Endothelial cell of hepatic sinusoid (primary cell): ENCODE data around the gene TACR1.
"Not testable (repeated sequence)": the region's sequence is repeated elsewhere in the genome, so short reads cannot be mapped to it uniquely, and the experiment has no call there.

ENCODE experiments used
- in situ Hi-C: cut with HindIII; loops from 2 replicates; pipeline ENCODE4 v1.10.0; 2017; ENCODE audit warnings: low sequenced_read_pairs

Gene TACR1, protein sequence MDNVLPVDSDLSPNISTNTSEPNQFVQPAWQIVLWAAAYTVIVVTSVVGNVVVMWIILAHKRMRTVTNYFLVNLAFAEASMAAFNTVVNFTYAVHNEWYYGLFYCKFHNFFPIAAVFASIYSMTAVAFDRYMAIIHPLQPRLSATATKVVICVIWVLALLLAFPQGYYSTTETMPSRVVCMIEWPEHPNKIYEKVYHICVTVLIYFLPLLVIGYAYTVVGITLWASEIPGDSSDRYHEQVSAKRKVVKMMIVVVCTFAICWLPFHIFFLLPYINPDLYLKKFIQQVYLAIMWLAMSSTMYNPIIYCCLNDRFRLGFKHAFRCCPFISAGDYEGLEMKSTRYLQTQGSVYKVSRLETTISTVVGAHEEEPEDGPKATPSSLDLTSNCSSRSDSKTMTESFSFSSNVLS

DNA sequence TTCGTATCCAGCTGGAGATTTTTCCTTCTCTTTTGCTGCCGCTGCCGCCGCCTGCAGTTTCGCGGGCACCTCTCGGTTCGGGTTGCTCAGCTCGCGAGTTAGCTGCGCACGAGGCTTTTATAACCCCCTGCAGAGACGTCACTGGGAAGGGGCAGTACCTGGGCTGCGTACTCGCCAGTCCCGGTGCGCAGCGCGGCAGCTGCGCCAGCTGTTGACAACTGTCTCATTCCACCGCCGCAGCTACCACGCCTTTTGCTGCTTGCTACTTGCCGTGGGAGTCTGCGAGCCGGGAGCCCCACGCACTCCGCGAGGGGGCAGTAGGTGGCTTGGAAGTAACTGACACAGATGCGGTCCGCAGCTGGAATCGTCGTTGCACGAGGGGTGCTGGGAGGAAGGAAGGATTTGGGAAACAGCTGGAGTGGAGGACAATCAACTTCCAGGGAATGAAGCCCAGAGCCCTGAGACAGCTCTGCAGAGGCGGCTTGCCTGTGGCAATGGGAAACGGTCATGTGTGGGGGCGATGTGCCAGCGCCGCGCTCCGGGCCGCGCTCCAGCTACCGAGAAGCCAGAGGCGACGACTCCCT lies at the start of gene TACR1:
Gene TACR1, minus strand, starts transcription at position 93 of the 584 bp plus-strand sequence. CDS start 586 bp downstream, outside the sequence.
- in situ Hi-C loops = no loop called here

DNA sequence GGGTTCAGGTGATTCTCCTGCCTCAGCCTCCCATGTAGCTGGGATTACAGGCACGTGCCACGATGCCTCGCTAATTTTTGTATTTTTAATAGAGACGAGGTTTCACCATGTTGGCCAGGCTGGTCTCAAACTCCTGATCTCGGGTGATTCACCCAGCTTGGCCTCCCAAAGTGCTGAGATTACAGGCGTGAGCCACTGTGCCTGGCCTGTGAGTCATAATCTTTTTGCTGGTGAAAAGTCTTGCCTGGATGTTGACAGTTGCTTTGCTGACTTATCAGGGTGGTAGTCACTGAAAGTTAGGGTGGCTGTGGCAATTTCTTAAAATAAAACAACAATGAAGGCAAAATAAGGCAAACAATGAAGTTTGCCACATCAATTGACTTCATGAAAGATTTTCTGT lies 49.3 kb upstream of the TACR1 start:
- in situ Hi-C loops = not testable (repeated sequence)

DNA sequence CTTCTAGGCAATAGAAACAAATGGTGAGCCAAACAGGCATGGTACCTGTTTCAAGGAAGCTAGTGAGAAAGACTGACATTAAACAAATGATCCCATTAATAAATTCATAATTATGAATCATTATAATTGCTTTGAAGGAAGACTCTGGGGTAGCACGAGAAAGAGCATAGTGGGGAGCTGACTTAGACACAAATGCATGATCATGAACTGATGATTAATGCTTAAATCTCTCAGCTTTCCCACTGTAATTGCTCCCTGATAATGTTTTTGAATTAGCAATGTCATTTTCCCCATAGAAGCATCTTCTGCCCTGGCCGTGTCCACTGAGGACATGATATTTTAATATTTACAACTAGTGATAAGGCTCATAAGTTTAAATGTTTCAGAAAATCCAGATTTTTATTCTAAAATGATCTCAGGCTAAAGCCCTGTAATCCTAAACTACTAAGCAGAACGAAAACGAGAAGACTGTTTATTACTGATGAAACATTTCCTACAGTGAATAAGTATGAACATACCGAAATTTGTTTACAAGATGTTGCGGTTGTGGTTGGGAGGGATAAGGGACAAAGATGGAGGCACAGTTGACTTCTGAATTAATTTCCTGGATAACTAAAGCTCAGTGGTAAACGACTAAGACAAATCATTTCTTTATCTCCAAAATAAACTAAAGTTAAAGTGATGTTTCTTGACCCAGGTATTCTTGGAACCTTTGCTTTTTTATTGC lies 47.3 kb upstream of the TACR1 start:
- in situ Hi-C loops = no loop called here

DNA sequence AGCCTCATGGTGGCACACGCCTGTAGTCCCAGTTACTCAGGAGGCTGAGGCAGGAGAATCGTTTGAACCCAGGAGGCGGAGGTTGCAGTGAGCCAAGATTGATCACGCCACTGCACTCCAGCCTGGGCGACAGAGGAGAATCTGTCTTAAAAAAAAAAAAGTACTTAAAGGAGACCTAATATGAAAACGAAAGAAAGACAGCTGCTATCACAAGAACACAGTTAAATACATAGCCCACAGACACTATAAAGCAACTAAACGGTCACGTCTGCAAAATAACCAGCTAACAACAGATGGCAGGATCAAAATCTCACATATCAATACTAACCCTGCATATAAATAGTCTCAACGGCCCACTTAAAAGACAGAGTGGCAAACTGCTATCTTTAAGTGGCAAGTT lies 43.9 kb upstream of the TACR1 start:
- in situ Hi-C loops = no loop called here

DNA sequence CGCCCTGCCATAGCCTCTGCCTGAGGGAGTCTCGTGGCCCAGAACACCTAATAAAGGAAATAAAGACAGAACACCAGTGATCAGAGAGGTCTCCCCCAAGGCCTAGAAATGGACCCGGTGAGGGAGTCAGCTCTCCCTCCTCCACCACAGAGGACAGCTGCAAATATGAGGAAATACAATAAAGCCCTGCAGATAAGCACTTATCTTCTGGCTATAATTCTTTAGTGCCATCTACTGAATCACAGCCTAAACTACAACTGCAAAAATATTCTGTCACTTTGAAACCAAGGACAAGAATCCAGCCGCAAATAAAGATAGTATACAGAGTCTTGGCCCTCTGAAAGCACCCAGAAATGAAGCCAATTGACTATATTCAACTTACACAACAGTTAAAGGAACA lies 42.4 kb upstream of the TACR1 start:
- in situ Hi-C loops = no loop called here

DNA sequence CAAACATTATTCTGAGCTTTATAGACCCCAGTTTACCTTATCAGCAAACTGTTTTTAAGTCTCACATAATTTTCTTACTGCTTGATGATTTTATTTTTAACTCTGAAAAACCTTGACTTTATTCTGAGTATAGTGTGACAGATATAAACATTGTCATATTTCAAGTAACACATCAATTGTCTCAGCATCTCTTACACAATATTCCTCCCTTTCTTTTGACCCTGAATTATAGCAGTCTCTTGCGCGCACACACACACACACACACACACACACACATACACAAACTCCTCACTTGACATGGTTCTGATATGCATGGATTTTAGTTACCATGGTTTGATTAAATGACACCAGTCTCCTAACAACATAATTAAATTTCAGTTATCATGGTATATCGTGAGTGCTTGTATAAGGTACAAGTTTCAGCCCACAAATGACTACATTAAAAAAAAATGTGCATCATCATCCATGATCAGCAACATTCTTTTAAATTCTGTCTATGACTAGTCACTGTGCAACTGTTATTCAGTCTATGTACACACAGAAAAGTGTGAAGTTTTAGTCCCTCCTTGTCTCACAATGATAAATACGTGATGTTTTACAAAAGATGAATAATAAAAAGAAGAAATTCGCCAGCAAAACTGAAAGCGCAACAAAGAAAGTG lies 39.5 kb upstream of the TACR1 start:
- in situ Hi-C loops = no loop called here

DNA sequence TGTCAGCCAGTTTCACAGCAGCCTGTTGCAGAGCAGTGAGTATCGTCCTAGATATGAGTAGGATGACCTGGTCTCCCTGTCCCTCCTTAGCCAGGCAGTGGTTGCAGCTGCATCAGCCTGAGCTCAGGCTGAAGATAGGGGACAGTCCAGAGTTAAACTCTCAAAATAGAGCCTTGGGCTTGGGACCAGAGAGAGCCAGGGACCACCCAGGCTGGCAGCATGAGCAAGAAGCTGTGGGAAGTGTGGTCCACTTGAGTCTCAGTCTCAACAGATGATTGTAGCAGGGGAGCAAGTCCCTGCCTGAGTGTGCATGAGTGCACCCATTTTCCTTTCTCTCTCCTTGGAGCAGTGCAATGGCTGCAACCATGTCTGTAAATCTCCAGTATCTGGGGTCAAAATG lies 38.0 kb upstream of the TACR1 start:
- in situ Hi-C loops = no loop called here

DNA sequence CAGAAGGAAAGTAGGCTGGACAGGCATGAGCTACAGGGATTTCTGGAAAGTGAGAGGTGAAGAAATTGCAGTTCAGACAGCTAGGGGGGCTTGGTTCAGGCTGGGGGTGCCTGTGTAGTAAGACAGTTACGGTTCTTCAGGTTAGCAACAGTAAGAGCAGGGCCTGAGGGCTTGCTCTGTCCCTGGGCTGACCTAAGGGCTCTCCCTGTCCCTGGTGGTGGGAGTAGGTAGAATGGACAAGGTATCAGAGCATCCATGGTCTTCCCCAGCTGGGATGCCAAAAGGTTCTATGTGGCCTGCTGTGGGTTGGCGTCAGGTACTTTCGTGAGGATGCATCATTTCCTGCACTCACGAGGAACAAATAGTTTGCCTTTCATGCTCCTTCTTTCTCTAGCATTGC lies 34.6 kb upstream of the TACR1 start:
- in situ Hi-C loops = loop anchor here (5.0 kb wide), 1 partner anchor 63 kb away; no protein-coding TSS in a partner anchor

DNA sequence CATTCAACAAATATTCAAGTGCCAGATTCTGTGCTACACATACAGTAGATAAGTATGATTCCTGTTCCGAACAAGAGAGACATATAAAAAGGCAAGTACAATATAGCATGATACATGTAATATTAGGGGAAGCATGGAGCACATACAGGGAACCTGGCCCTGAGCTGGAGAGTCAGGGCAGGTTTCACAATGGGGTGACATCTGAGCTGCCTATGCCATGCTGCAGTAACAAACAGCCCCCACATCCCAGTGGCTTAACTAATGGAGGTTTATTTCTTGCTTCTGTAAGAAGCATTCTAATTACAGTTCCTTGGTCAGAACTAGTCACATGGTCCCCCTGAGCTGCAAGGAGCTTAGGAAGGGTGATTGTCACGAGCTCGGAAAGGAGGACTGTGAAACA lies 27.3 kb upstream of the TACR1 start:
- in situ Hi-C loops = no loop called here

DNA sequence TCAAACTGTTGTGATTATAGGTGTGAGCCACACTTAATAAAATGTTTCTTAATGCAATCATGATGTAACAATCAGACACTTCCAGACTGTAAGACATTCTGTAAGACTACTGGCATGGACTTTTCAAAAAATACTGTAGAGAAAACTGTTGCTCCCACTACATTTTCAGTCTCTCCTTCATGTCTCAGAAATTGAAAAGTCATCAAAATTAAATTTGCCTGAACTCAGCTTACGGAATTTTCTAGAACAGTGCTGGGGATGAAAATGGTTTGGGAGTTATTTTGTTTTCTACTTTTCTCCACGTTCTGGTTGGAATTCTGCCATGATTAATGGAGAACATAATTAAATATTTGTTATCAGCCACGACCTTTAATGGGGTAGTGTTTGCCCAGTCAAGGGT lies 26.8 kb upstream of the TACR1 start:
- in situ Hi-C loops = no loop called here

DNA sequence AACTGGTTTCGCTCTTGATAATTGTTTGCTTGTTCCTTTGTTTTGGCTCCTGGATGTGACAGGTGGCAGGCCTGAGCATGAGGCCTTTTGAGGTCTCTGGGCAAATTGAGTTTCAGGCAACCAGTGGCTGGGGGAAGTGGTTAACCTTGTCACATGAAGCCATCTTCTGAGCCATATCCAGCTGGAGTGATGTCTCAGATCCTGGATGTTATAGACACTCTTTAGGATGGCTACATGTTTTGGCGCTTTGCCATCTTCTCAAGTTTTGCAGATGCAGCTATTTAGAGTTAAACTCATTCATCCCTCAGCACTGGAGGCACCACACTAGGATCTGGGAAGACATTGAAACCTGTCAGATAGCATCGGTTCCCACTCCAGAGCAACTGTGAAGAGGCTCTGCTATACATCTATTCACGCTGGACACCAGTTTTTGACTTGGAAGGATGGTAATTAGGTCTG lies 25.3 kb upstream of the TACR1 start:
- in situ Hi-C loops = no loop called here

DNA sequence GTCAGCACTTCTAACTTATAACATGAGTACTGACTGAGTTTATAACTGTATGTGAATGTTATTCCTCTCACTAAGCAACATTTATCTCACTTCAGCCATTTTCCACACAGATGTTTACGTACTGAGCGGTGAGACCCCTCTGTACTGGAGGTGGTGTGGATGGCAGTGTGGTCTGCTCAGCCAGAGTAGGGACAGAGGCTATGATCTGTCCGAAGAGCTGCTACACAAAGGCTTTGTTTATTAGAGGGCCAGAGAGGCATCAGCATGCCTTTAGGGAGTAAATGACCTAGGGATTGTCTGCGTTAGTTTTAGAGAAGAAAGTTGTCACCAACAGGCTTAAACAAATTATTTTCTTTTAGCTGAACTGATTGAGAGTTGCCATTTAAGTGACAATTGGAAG lies 23.2 kb upstream of the TACR1 start:
- in situ Hi-C loops = no loop called here

DNA sequence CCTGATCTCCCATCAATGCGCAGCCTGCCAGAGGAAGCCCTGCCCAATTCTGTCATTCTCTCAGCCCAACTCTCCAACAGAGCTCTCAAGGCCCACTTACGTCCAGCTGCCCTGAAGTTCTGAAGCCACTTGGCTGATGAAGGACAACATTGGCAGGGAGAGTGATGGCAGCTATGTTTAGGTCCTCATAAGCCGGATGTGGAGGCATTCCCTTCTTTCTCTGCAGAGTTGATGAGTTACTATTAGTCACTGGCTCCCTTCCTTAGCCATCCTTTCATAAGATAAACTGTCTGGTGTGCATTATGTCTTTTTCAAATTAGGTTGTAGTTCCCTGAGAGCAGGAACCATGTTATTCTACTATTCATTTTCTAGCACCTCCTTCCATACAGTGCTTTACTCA lies 22.5 kb upstream of the TACR1 start:
- in situ Hi-C loops = no loop called here

DNA sequence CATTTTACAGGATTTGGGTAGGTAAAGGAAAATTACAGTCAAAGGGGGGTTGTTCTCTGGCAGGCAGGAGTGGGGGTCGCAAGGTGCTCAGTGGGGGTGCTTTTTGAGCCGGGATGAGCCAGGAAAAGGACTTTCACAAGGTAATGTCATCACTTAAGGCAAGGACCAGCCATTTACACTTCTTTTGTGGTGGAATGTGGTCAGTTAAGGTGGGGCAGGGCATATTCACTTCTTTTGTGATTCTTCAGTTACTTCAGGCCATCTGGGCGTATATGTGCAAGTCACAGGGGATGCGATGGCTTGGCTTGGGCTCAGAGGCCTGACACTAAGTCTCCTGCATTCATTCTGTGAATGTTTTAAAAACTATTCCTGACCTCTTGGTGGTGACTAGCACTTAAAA lies 19.9 kb upstream of the TACR1 start:
- in situ Hi-C loops = not testable (repeated sequence)

DNA sequence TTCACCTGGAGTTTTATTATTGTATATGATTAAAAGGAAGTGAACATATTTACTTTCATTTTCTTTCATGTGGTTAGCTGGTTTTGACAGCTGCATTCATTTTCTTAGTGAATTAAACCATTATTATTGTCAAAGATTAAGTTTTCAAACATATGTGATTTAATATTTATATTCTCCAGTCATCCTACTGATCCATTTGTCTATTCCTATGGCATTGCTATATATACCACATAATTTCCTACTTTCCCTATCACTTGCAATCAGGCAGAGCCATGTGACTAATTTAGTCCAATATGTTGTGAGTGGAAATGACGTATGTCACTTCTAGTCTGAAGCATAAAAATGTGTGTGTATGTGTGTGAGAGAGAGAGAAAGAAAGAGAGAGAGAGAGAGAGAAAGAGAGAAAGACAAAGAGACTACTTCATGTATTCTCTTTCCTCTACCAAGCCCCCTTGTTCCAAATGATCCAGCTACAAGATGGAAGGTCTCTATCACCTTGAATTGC lies 12.0 kb upstream of the TACR1 start:
- in situ Hi-C loops = no loop called here

DNA sequence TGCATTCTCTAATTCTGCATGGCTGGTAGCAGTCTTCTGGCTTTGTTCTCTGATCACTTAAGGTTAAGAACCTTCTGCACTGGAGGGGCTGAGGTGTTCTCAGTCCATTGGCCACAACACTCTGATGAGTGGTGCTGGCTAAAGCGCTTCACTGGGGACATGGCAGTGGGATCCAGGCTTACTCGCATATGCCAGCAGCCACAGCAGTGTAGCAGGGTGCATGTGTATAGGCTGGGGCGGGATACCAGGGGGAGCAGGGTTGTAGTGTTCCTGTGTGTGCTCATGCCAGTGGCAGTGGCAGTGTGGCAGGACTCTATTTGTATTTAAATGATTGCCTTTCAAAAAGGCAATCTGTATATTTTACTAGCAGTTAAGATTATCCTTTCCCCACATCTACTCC lies 11.1 kb upstream of the TACR1 start:
- in situ Hi-C loops = no loop called here

DNA sequence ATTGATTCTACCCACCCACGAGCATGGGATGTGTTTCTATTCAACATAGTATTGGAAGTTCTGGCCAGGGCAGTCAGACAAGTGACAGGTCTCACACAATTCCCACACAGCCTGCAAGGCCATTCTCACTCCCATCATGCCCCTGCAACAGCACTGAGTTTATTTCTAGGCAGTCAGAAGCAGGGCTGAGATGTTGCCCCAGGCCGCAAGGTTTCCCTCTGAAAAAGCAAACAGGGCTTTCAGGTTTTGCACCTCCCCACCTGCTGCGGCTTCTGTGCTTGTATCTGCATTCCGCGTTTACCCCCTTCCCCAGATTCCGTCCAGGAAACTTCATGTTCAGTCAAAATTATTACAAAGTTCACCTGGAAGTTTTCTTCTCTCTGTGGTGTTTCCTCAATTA lies 9.4 kb upstream of the TACR1 start:
- in situ Hi-C loops = no loop called here

DNA sequence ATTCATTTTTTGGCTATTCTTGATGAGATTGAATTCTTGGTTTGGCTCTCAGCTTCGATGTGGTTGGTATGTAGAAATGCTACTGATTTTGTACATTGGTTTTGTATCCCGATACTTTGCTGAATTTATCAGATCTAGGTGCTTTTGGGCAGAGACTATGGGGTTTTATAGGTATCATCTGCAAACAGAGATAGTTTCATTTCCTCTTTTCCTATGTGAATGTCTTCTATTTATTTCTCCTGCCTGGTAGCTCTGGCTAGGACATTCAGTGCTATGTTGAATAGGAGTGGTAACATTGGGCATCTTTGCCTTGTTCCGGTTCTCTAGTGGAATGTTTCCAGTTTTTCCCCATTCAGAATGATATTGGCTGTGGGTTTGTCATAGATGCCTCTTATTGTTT lies 5.5 kb upstream of the TACR1 start:
- in situ Hi-C loops = no loop called here

DNA sequence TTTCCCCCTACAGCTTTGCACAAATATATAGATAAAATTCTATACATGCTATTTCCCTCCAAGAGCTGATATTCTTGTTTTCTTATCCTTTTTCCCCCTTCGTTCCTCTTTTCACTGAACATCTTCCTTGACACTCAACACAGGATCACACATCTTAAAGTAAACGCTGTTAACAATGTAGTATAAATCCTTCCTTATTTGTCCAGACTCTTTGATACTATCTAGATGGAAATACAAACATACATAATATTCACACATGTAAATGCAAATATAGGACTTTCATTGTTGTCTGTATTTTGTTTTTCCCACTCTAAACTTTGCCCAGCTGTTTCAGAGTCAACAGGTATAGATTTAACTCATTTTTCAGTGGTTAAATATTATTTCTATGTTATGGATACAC lies 3.0 kb upstream of the TACR1 start:
- in situ Hi-C loops = no loop called here

DNA sequence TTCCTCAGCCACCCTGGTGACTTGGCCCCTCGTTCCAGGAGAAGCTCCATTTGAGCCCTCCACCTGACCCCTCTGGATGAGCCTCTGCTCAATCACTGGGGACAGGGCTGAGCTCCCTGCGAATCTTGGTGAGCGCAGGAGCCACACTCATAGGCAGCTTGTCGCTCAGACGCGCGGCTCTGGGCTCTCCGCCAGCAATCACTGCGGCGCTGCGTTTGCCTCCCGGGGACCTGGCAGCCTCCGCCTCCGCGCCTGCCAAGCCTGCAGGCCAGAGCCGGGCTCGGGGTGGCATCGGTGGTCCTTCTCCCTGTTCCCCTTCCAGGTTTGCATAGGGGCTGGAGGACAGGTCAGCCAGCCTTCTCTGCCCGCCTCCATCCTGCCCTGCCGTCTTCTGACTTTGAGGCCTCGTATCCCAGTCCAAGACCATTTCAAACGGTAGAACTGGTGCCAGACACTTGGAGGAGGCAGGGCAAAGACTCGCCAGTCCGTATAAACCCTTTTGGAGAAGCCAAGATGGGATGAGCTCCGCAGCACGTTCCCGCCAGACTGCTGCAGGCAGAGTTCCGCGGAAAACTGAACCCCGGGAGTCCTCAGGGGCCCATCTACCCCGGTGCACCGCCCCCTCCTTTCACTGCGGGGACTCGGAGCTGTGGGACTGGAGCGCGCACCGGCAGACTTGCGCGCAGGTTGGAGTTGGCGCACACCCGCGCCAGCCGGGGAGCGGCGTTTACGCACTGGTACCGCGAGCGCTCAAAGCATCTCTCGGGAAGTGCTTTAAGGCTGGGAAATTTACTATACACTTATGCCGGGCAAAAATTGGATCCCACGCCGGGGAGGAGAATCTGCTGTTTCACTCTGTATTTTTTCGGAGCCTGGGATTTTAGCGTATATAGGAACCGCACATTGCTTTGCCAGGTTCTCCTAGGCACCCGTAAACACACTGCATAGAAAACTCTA lies 1.1 kb upstream of the TACR1 start:
- in situ Hi-C loops = no loop called here
